Omental fat pad (tissue), 4 donors: ENCODE results near the gene ULBP2. TPM values are rescaled to one million over a fixed set of nuclear protein-coding genes. Genes with fewer than 3 reads are reported as not detected.

ENCODE experiments used
- ATAC-seq: fragments of 150-250 bp; one replicate; pipeline ENCODE4 v1.9.1; 2016; ENCODE audit warnings: mild to moderate bottlenecking, moderate library complexity; ENCODE audit not compliant: low FRiP score
- DNase-seq: peaks from one replicate; pipeline ENCODE4 v3.0.0-alpha.2; 2019; ENCODE audit warnings: low spot score
- CTCF ChIP-seq, 3 donors: fragments of 450-650 bp; IDR thresholded peaks; one replicate each; pipeline ENCODE4 v1.5.1; 2016 to 2017; ENCODE audit warnings: antibody characterized with exemption in 3 of 3, mild to moderate bottlenecking in 3 of 3, moderate library complexity in 2 of 3
- total RNA-seq, 4 donors: library from RNA; depleted of rRNA; stranded (reverse); fragments of >200 nt; gene quantifications; one replicate each; pipeline ENCODE4 v1.1.0, GENCODE V29; 2016

Gene ULBP2
- 1 to 10 TPM in 3 of 4 donors, not detected in 1; 1.1 to 2.5 (median 1.2) TPM for total RNA-seq

- peak; percentile 63 for DNase-seq
- no peak for TF ChIP-seq CTCF (IDR thresholded peaks at IDR 0.05)
These were observed at the start of gene ULBP2 for GRCh38 chr6:149941583-149942460. Gene ULBP2, plus strand, starts transcription at chr6:149942014. Its CDS starts 59 bp downstream, at chr6:149942073.

GRCh38 chr6:149895048-149895590 lies 46.7 kb upstream of the ULBP2 start:
- peak; percentile 26 for ATAC-seq
- TF ChIP-seq CTCF (IDR thresholded peaks at IDR 0.05), result no peak
- DNase-seq, result no peak

More at GRCh38 chr6:149941583-149942460, at the start of gene ULBP2:
- peak; percentile 91 for ATAC-seq

- no peak for TF ChIP-seq CTCF (IDR thresholded peaks at IDR 0.05)
- DNase-seq (no peak), ATAC-seq (no peak)
These were observed 46.0 kb upstream of the ULBP2 start for GRCh38 chr6:149895833-149896271.

GRCh38 chr6:149896491-149896890 lies 45.3 kb upstream of the ULBP2 start:
- ATAC-seq (no peak), DNase-seq (no peak)
- TF ChIP-seq CTCF (IDR thresholded peaks at IDR 0.05), result no peak

GRCh38 chr6:149897015-149897697 lies 44.7 kb upstream of the ULBP2 start:
- peak; percentile 69 for DNase-seq
- no peak for TF ChIP-seq CTCF (IDR thresholded peaks at IDR 0.05)
- peak; percentile 90 for ATAC-seq

- ATAC-seq (no peak), DNase-seq (no peak)
- no peak for TF ChIP-seq CTCF (IDR thresholded peaks at IDR 0.05)
These were observed 43.7 kb upstream of the ULBP2 start, which contains the start of gene RAET1E for GRCh38 chr6:149897855-149898744. Gene RAET1E, minus strand, starts transcription at chr6:149898113. Its CDS starts 7,212 bp downstream, at chr6:149890901.
